Kidney capillary endothelial cell (primary cell): ENCODE results near the gene RHOH.

Experiments used
- DNase-seq: peaks from one replicate; pipeline ENCODE4 v3.0.0-alpha.2; 2018; ENCODE audit warnings: low spot score

Gene RHOH

GRCh38 chr4:40205259-40206198 is 8.7 kb downstream of the RHOH start:
- DNase-seq = no peak

GRCh38 chr4:40206426-40206825 is 9.6 kb downstream of the RHOH start:
- no peak for DNase-seq

- no peak for DNase-seq
Measured at GRCh38 chr4:40209401-40209800, 12.6 kb downstream of the RHOH start.

GRCh38 chr4:40210776-40211175 is 13.9 kb downstream of the RHOH start:
- DNase-seq = no peak

- no peak for DNase-seq
Measured at GRCh38 chr4:40211224-40212185, 14.7 kb downstream of the RHOH start.

- no peak for DNase-seq
Measured at GRCh38 chr4:40212674-40213527, 16.1 kb downstream of the RHOH start.

- no peak for DNase-seq
Measured at GRCh38 chr4:40214038-40214437, 17.2 kb downstream of the RHOH start.

- DNase-seq = no peak
Measured at GRCh38 chr4:40214661-40215418, 18.0 kb downstream of the RHOH start.

- DNase-seq = no peak
Measured at GRCh38 chr4:40216622-40217366, 20.0 kb downstream of the RHOH start.

- DNase-seq = no peak
Measured at GRCh38 chr4:40221744-40222143, 24.9 kb downstream of the RHOH start.

GRCh38 chr4:40223343-40223742 is 26.5 kb downstream of the RHOH start:
- DNase-seq = no peak

- DNase-seq = no peak
Measured at GRCh38 chr4:40224432-40224831, 27.6 kb downstream of the RHOH start.

- DNase-seq = no peak
Measured at GRCh38 chr4:40225497-40225896, 28.7 kb downstream of the RHOH start.

GRCh38 chr4:40227284-40227683 is 30.5 kb downstream of the RHOH start:
- DNase-seq = no peak

GRCh38 chr4:40228497-40229365 is 31.9 kb downstream of the RHOH start:
- no peak for DNase-seq

GRCh38 chr4:40231316-40231863 is 34.6 kb downstream of the RHOH start:
- no peak for DNase-seq

GRCh38 chr4:40232610-40233009 is 35.8 kb downstream of the RHOH start:
- no peak for DNase-seq

- no peak for DNase-seq
Measured at GRCh38 chr4:40233227-40233626, 36.4 kb downstream of the RHOH start.

- DNase-seq = no peak
Measured at GRCh38 chr4:40234519-40235039, 37.7 kb downstream of the RHOH start.
